IPS-15b (cell line): Measurements from ENCODE around the gene ARHGEF12.
A peak's percentile ranks its signal among the peaks of the same experiment; 100 is the strongest.
"Not testable (repeated sequence)": the region's sequence is repeated elsewhere in the genome, so short reads cannot be mapped to it uniquely, and the experiment has no call there.

Source experiments
- H3K27me3 ChIP-seq: one replicate; pipeline ENCODE4 v1.6.1; 2013; ENCODE audit warnings: low read length; ENCODE audit not compliant: control insufficient read depth, insufficient read depth
- H3K36me3 ChIP-seq: one replicate; pipeline ENCODE4 v1.6.1; 2013; ENCODE audit warnings: low read length; ENCODE audit not compliant: control insufficient read depth, insufficient read depth
- H3K4me1 ChIP-seq: one replicate; pipeline ENCODE4 v1.6.1; 2013; ENCODE audit warnings: mild to moderate bottlenecking, low read length; ENCODE audit not compliant: control insufficient read depth, insufficient read depth
- H3K4me3 ChIP-seq: one replicate; pipeline ENCODE4 v1.5.1; 2013; ENCODE audit warnings: low read depth, low read length
- H3K9ac ChIP-seq: one replicate; pipeline ENCODE4 v1.6.1; 2013; ENCODE audit warnings: low read depth, mild to moderate bottlenecking, low read length
- H3K9me3 ChIP-seq: one replicate; pipeline ENCODE4 v1.6.1; 2013; ENCODE audit warnings: mild to moderate bottlenecking, low read length; ENCODE audit not compliant: control insufficient read depth, insufficient read depth

The ARHGEF12 gene

DNA sequence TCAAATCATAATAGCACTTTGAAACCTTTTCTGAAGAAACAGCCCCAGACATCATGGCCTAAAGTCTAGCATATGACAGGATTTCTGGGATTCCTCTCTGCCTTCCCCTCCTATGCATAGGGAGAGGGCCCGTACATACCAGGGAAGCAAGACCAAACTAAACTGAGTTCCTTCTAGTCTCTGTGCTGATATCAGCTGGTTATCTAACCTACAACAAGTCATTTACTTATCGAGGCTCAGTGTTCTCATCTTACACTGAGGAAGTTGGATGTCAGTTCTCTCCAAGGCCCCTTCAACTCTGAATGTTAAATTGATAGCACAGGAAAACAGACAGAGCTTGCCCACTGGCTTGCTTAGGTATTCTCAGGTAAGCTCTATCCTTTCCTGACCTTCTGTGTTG is 158.4 kb downstream of the ARHGEF12 start:
- Histone ChIP-seq H3K9me3 (no peaks in the 10 kb centered on the region), H3K4me1 (no peaks in the 10 kb centered on the region), H3K4me3 (no peak overlapping the region), H3K36me3 (no peaks in the 10 kb centered on the region), H3K27me3 (no peaks in the 10 kb centered on the region), H3K9ac (no peak overlapping the region)

DNA sequence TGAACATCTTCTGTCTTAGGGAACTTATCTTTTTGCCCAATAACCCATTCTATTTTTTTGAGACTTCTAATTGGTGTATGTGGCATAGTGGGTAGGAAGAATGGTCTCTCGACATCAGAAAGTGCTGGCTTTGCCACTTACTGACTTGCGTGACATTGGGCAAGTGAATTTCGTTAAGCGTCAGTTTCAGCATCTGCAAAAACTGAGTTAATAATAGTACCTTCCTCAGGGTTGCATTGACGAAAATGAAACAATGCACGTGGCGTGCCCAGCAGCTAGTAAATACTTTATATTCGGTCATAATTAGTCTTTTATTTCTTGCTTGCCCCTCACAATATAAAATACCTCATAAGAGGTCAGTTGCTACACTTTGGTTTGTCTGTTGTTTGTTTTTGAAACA is 162.9 kb downstream of the ARHGEF12 start:
- Histone ChIP-seq H3K9me3 (no peaks in the 10 kb centered on the region), H3K9ac (no peak overlapping the region), H3K27me3 (no peaks in the 10 kb centered on the region), H3K4me1 (peaks cover 22% of the 10 kb centered on the region), H3K4me3 (no peak overlapping the region), H3K36me3 (no peaks in the 10 kb centered on the region)

DNA sequence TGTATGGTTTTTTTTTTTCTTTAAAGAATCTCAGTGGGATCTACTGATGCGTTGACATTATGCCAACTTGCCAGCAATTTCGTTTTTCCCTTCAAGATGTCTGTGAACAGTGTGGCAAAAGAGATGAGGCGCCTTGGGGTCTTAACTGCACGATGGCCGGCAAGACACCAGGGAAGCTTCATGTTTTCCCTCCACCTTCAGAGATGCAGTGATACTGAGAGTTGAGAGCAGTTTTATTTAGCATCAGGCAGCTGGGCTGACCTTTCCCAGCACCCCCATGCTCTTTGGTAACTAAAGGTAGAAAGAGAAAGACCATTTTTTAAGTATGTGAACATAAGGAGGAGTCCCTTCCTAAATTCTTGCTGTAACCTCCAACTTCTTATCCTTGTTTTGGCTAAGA is 163.6 kb downstream of the ARHGEF12 start:
- Histone ChIP-seq H3K36me3 (no peaks in the 10 kb centered on the region), H3K4me1 (peaks cover 24% of the 10 kb centered on the region), H3K27me3 (no peaks in the 10 kb centered on the region), H3K9me3 (no peaks in the 10 kb centered on the region), H3K9ac (no peak overlapping the region), H3K4me3 (no peak overlapping the region)

DNA sequence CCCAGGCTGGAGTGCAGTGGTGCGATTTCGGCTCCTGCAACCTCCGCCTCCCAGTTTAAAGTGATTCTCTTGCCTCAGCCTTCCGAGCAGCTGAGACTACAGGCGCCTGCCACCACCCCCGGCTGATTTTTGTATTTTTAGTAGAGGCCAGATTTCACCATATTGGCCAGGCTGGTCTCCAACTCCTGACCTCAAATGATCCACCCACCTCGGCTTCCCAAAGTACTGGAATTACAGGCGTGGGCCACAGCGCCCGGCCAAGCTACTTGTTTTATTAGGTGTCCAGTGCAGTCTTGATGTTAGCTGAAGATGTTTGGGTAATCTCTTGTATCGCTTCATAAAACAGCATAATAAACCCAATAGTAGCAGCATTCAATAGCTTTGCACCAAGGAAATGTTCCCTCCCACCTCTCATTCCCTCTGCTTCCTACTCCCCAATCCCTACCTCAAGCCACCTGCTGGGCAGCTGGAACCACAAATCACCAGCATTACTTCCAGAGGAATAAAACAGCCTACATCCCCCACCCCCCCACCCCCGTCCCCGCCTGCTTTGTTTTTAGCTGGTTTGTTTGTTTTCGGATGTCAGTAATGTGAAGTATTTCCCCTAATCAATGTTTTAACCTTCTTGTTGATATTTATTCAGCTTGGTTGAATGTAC is 164.3 kb downstream of the ARHGEF12 start:
- Histone ChIP-seq H3K9ac (no peak overlapping the region), H3K4me1 (peaks cover 24% of the 10 kb centered on the region), H3K27me3 (no peaks in the 10 kb centered on the region), H3K4me3 (no peak overlapping the region), H3K9me3 (no peaks in the 10 kb centered on the region), H3K36me3 (no peaks in the 10 kb centered on the region)

DNA sequence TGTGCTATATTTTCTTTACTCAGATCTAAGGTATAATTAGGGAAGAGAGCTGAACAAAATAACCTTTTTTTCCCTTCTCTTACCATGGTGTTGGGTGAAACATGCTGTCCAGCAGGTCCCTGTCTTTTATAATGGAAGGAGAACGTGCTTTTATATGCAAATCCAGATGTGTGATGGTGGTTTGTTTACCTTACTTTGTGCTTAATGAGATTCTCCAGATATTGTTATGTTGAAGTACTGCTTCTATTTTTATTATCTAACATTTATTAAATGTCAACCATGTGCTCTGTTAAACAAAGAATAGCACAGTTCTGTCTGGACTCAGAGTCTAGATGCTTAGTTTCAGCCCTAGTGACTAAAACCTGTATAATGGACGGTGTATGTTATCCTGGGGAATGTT is 165.2 kb downstream of the ARHGEF12 start:
- Histone ChIP-seq H3K27me3 (no peaks in the 10 kb centered on the region), H3K9me3 (no peaks in the 10 kb centered on the region), H3K4me3 (no peak overlapping the region), H3K4me1 (peaks cover 24% of the 10 kb centered on the region), H3K9ac (no peak overlapping the region), H3K36me3 (no peaks in the 10 kb centered on the region)

DNA sequence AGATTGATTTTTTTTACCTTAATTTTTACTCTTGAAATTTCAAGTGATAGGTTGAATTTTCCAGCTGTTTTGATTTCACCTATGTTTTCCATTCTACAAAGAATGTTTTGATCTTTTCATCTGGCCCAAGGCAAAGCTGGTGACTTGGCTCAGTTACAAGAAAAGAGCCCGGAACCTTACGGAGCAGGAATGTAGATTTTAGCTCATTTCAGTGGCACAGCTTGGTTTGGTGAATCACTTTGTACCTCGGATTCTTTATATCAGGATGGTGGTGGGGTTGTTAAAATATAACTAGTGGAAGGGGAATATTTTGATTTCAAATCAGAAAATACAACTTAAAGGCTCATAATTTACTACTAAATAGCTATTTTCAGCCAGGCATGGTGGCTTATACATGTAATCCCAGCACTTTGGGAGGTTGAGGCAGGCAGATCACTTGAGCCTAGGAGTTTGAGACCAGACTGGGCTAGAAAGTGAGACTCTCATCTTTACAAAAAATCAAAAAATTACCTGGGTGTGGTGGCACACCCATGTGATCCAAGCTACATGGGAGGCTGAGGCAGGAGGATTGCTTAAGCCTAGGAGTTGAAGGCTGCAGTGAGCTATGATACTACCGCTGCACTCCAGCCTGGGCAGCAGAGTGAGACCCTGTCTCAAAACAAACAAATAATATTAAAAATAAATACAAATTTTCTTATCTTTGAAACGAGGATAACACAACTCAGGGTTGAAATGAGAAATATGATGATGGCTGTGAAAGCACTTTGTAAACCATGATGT is 166.0 kb downstream of the ARHGEF12 start:
- H3K4me3 ChIP-seq: no peak overlapping the region
- no peaks in the 10 kb centered on the region for H3K9me3 ChIP-seq
- H3K9ac ChIP-seq: no peak overlapping the region
- H3K36me3 ChIP-seq: no peaks in the 10 kb centered on the region
- H3K4me1 ChIP-seq: peaks cover 24% of the 10 kb centered on the region
- no peaks in the 10 kb centered on the region for H3K27me3 ChIP-seq

DNA sequence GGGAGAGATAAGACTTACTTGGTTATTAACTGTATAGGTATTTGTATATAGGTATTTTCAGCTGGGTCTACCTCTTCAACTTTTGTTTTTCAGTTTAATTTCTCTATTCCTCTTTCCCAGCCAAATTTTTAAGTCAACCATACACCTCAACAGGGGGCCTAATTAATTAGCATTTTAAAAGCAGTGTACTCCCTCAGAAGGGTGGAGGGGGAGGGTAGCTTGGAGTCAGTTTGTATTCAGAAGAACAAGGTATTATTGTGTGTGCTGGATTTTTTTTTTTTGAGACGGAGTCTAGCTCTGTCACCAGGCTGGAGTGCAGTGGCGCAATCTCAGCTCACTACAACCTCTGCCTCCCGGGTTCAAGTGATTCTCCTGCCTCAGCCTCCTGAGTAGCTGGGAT is 167.3 kb downstream of the ARHGEF12 start:
- H3K4me3 ChIP-seq, H3K9ac ChIP-seq, H3K36me3 ChIP-seq, H3K27me3 ChIP-seq, H3K9me3 ChIP-seq: not testable (repeated sequence)
- H3K4me1 ChIP-seq: peaks cover 24% of the 10 kb centered on the region

DNA sequence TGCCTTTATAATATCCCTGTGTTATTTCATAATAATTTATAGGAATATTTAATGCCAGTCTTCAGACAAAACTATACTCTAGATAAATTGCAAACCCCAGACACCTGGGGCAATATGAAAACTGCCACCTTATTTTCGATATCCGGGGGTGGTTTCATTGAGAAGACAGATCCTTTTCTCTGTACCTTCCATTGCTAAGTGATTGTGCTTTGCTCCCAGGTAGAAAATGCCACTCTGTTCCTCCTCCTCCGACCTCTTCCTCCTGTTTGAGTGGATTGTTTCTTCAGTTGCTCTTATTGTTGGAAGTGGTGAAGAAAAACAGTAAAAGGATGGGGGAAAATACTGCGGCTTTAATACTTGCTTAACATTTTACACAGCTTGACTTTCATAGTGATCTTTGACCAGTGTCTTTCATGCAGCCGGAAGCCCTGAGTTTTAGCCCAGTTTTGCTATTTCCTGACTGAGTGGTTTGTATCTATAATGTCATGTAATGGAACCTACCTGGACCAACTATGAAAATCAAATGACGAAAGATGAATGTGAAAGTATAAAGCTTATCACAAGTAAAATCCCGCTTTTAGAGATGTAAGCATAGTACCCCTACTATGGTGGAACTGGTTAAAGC is 169.7 kb downstream of the ARHGEF12 start:
- Histone ChIP-seq H3K36me3 (no peaks in the 10 kb centered on the region), H3K9ac (no peak overlapping the region), H3K9me3 (no peaks in the 10 kb centered on the region), H3K27me3 (peaks cover 8% of the 10 kb centered on the region), H3K4me3 (no peak overlapping the region), H3K4me1 (peaks cover 16% of the 10 kb centered on the region)

DNA sequence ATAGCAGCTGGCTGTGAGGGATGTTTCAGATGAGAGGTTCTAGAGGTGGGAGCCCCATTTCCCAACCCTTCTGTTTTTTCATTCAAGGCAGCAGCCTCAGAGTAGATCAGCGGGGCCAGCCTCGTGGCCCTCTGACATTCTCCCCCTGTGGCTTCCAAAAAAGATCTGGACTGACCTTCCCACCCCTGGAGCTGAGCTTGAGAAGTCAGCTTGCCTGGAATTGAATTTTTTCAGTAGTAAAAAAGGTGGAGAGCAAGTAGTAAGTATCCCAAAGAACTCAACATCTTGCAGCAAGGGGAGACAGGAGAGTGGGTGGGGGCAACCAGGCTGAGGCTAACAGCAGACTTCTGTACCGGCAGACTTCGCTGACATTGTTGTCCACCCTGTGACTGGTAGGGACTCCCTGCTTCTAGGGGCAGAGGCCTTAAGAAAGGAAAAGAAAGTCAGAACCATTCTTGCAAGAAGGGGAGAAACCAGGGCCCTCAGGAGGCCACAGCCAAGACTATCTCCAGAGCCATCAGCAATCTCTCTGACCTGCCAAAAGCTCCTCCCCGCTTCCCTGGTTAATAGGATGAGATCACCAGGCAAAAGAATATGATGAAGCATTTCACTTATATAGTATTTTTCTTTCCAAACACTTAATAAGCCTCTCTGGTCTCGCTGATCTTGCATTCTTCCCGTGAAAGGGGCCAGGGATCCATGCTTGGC is 173.3 kb downstream of the ARHGEF12 start:
- Histone ChIP-seq H3K36me3 (no peaks in the 10 kb centered on the region), H3K9ac (no peak overlapping the region), H3K9me3 (no peaks in the 10 kb centered on the region), H3K4me3 (no peak overlapping the region), H3K27me3 (peaks cover 20% of the 10 kb centered on the region), H3K4me1 (peaks cover 2% of the 10 kb centered on the region)

DNA sequence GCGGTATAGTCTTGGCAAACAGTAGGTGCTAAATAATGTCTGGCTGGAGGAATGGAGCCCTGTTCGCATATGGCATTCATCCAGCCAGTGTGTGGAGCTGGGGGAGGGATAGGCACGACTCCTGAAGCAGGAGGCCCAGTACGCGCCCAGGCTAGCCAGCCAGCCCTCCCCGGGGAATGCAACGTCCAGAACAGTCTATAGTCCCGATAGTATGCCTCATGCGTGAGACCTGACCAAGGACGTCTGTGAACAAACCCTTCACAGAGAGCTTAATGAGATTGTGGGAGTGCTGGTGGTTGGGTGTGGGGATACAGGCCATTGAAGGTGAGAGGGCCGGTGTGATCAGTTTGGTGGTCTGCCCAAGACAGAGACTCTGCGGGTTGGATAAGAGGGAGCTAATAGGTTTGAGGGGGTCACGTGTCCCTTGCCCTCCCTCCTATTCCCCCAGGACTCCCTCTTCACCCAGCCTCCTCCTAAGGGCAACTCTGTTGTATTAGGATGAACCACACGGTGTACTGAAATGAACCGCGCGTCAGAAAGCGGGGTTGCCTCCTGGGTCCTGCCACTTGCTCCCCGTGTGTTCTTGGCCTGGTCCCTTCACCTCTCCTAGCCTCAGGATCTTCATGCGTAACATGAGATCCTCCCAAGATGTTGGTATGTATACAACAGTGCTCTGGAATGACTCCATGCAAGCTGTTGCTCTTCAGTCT is 174.3 kb downstream of the ARHGEF12 start:
- no peak overlapping the region for H3K9ac ChIP-seq
- H3K4me3 ChIP-seq: no peak overlapping the region
- peaks cover 23% of the 10 kb centered on the region for H3K27me3 ChIP-seq

DNA sequence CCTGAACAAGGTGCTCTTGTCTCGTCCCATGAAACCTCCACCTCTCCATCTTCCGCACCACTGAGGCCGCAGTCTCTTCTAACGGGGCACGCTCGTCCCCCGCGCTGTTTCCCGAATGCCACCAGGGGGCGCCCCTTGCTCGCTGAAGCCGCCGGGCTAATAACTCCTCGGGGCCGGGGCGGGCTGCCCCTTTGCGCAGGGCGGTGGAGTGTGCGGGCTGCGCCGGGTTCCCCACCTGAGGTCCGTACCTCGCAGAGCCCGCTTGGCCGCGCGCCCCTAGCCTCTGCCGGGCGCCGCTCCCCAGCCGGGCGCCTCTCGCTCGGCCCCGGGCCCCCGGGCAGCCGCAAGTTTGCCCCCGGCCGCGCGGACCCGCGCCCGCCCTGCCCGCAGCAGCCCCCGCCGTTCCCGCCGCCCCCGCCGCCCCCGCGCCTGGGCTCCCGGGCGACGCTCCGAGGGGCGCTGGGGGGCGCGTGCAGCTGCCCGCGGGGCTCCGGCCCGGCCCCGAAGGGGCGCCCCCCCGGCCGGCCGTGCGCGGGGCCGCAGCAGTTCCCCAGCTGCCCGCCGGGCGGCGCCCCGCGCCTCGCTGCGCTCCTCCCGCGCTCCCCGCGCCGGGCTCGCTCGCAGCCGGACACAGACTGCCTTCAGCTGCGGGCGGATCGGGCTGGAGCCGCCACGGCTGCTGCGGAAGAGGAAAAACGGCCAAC is 175.1 kb downstream of the ARHGEF12 start, which contains the start of gene GRIK4:
Gene GRIK4, plus strand, starts transcription at position 633 of the 704 bp plus-strand sequence. CDS start 148,571 bp downstream, outside the sequence.
- Histone ChIP-seq H3K4me3 (peak within 1 kb of the TSS; percentile 58), H3K36me3 (no peaks in the 10 kb centered on the region), H3K9me3 (no peaks in the 10 kb centered on the region), H3K4me1 (peaks cover 2% of the 10 kb centered on the region), H3K9ac (no peak within 1 kb of the TSS), H3K27me3 (peaks cover 27% of the 10 kb centered on the region)

More for the DNA sequence above, 174.3 kb downstream of the ARHGEF12 start:
- Histone ChIP-seq H3K36me3 (no peaks in the 10 kb centered on the region), H3K9me3 (no peaks in the 10 kb centered on the region), H3K4me1 (peaks cover 2% of the 10 kb centered on the region)
